Measurements from ENCODE around the gene NKX3-2. TPM values are rescaled to one million over a fixed set of nuclear protein-coding genes. Genes with fewer than 3 reads are reported as not detected.

NKX3-2 gene
- total and polyA plus RNA-seq, 2 of the 8 experiments (the other 6 are each of a cell fraction or from before 2014, with no cell fraction given) = 0.13 TPM; not detected in 1

- TF ChIP-seq HDAC6 (IDR thresholded peaks at IDR 0.05; ENCODE audit: low read depth, low read length) = no peak
- no peak for TF ChIP-seq SRF (IDR thresholded peaks at IDR 0.05; ENCODE audit: low read depth, low read length)
- TF ChIP-seq TCF12 (IDR thresholded peaks at IDR 0.05; ENCODE audit: low read depth, low read length) = no peak
- TF ChIP-seq SIRT6 (IDR thresholded peaks at IDR 0.05; ENCODE audit: low read length) = no peak
- TF ChIP-seq POU5F1 (IDR thresholded peaks at IDR 0.05; ENCODE audit: low read depth, low read length) = no peak
These were observed 45.8 kb downstream of the NKX3-2 start (continued) for GRCh38 chr4:13498469-13498868.

Measured in H1 (cell line).